ENCODE measurements around the gene PMFBP1. TPM values are rescaled to one million over a fixed set of nuclear protein-coding genes. Genes with fewer than 3 reads are reported as not detected.

The PMFBP1 gene
- total and polyA plus RNA-seq, 10 of the 15 experiments (the other 5 are each of a cell fraction or from before 2014, with no cell fraction given), result 0.40 to 2.3 (median 1.1) TPM

- no peak for TF ChIP-seq ZBTB40 (IDR thresholded peaks at IDR 0.05; ENCODE audit: borderline replicate concordance)
- no peak for TF ChIP-seq YY1 (IDR thresholded peaks at IDR 0.05; ENCODE audit: low read depth, low read length)
- TF ChIP-seq HCFC1 (IDR thresholded peaks at IDR 0.05; ENCODE audit: low read length), result no peak
- TF ChIP-seq RAD51 (IDR thresholded peaks at IDR 0.05), result no peak
- no peak for TF ChIP-seq ZNF24 (IDR thresholded peaks at IDR 0.05)
- no peak for TF ChIP-seq CREM (IDR thresholded peaks at IDR 0.05; ENCODE audit: low read depth)
Measured at GRCh38 chr16:72214821-72215220, 42.9 kb upstream of the PMFBP1 start (continued).

DNA sequence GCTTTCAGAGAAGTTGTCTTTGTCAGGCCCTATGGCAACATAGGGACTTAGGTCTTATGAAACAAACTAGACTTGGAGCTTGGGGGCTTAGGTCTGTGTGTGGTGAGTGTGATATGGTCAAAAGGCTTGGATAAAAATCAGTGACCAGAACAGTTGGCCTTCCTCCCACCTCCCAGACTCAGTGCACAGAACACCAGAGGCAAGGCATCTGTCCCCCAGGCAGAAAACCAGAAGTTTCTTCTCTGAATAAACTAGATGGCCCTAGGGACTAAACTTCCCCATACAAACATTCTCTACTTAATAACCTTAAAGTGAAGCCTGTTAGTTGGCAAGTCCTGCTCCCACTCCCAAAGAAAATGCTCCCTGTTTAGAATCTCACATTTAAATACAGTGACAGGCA, 39.2 kb upstream of the PMFBP1 start:
- no peaks in the 10 kb centered on the region for H3K9me3 ChIP-seq (replicated peaks; ENCODE audit: control insufficient read depth, insufficient read depth, low read length)
- no peak overlapping the region for H3K4me2 ChIP-seq (ENCODE audit: control insufficient read depth, insufficient read depth)
- RAD21 ChIA-PET (ENCODE audit: unreplicated experiment), result no interaction called here
- no peaks in the 10 kb centered on the region for H4K20me1 ChIP-seq (ENCODE audit: control insufficient read depth, insufficient read depth)
- SMC1A ChIA-PET (ENCODE audit: uncharacterized antibody, unreplicated experiment), result interaction anchor here (1.2 kb wide), 1 partner anchor 12 kb away, joined by 3 read pairs; no protein-coding TSS in a partner anchor
- H3K27ac ChIP-seq (ENCODE audit: control insufficient read depth, insufficient read depth), result no peak overlapping the region
- H3K79me2 ChIP-seq (ENCODE audit: control insufficient read depth, insufficient read depth, low read length), result no peaks in the 10 kb centered on the region
- 0 out of 4 replicates have a peak, but pooled peaks cover 0 to 1% of the 10 kb centered on the region in 2 experiments for H3K27me3 ChIP-seq (replicated peaks in 1 of 2; ENCODE audit: control insufficient read depth in 2 of 2, insufficient read depth in 2 of 2, low read length in 1 of 2)
- no peak for ATAC-seq
- in situ Hi-C loops (cut with MboI) (no loop called here), intact Hi-C loops (cut with micrococcal nuclease; ENCODE audit: unreplicated experiment) (no loop called here)
- peak; percentile 23 for FAIRE-seq
- no TSS peak for BruUV-seq (replicated peaks)
- CTCF ChIA-PET, result no interaction called here
- H3K4me1 ChIP-seq (ENCODE audit: control insufficient read depth, insufficient read depth, low read length), result no peaks in the 10 kb centered on the region
- POLR2A ChIA-PET, result no interaction called here
- H3K4me3 ChIP-seq, result no peak overlapping the region
- no peak for DNase-seq (ENCODE audit: low read depth, low spot score)
- no peaks in the 10 kb centered on the region for H3K36me3 ChIP-seq (ENCODE audit: control insufficient read depth in 2 of 2, insufficient read depth in 2 of 2, low read length in 1 of 2)
- H2AFZ ChIP-seq (ENCODE audit: control insufficient read depth, low read depth, low read length), result no peak overlapping the region
- no peak overlapping the region for H3K9ac ChIP-seq (ENCODE audit: control insufficient read depth, insufficient read depth, low read length)
- TF ChIP-seq NR2F1 (conservative IDR thresholded peaks at IDR 0.05) (no peak), ZNF24 (IDR thresholded peaks at IDR 0.05) (no peak), POU2F2 (IDR thresholded peaks at IDR 0.05; ENCODE audit: borderline replicate concordance, low read depth, low read length) (no peak), CREB1 (IDR thresholded peaks at IDR 0.05; ENCODE audit: low read depth) (no peak), SREBF2 (IDR thresholded peaks at IDR 0.05; ENCODE audit: low read length) (no peak), NFYB (IDR thresholded peaks at IDR 0.05; ENCODE audit: insufficient read depth, low read depth, low read length) (no peak), BRCA1 (IDR thresholded peaks at IDR 0.05; ENCODE audit: low read depth, low read length) (no peak), JUNB (IDR thresholded peaks at IDR 0.05) (no peak), TCF7 (IDR thresholded peaks at IDR 0.05; ENCODE audit: borderline replicate concordance) (no peak), GABPA (IDR thresholded peaks at IDR 0.05; ENCODE audit: low read depth) (no peak), SUZ12 (IDR thresholded peaks at IDR 0.05; ENCODE audit: unreplicated experiment) (no peak), NFYA (IDR thresholded peaks at IDR 0.05; ENCODE audit: borderline replicate concordance, low read depth, low read length) (no peak), MYC (IDR thresholded peaks at IDR 0.05; ENCODE audit: insufficient read depth, insufficient read length, insufficient replicate concordance, low read length, severe bottlenecking) (no peak)
- TF ChIP-seq, protein P1, sequence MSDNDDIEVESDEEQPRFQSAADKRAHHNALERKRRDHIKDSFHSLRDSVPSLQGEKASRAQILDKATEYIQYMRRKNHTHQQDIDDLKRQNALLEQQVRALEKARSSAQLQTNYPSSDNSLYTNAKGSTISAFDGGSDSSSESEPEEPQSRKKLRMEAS (IDR thresholded peaks at IDR 0.05; ENCODE audit: low read depth, low read length), result no peak
- TF ChIP-seq, protein P2, sequence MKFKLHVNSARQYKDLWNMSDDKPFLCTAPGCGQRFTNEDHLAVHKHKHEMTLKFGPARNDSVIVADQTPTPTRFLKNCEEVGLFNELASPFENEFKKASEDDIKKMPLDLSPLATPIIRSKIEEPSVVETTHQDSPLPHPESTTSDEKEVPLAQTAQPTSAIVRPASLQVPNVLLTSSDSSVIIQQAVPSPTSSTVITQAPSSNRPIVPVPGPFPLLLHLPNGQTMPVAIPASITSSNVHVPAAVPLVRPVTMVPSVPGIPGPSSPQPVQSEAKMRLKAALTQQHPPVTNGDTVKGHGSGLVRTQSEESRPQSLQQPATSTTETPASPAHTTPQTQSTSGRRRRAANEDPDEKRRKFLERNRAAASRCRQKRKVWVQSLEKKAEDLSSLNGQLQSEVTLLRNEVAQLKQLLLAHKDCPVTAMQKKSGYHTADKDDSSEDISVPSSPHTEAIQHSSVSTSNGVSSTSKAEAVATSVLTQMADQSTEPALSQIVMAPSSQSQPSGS (IDR thresholded peaks at IDR 0.05; ENCODE audit: low read length), result no peak
